SK-N-SH treated with all-trans-retinoic acid at 6 μM for 48 hours (cell line): ENCODE results near the gene CCDC117.

Experiments
- ATAC-seq: fragments of 200-7000 bp; cut with Tn5 transposase; 3 replicates; pipeline ENCODE4 v1.9.1; 2020; ENCODE audit warnings: mild to moderate bottlenecking, moderate library complexity
- ARNTL ChIP-seq: fragments of 450-650 bp; formaldehyde crosslinking; IDR thresholded peaks from 2 replicates; pipeline ENCODE4 v1.5.0; 2020; ENCODE audit warnings: low read depth, mild to moderate bottlenecking, moderate library complexity, borderline replicate concordance
- BACH2 ChIP-seq: fragments of 250-450 bp; sonication (Bioruptor Pico); IDR thresholded peaks from 2 replicates; pipeline ENCODE4 v1.9.0; 2021; ENCODE audit warnings: mild to moderate bottlenecking, borderline replicate concordance
- CREB5 ChIP-seq: fragments of 250-450 bp; sonication (Bioruptor Pico); IDR thresholded peaks from 2 replicates; pipeline ENCODE4 v1.5.1; 2020; ENCODE audit warnings: low read depth, mild to moderate bottlenecking, moderate library complexity
- CSDC2 ChIP-seq: fragments of 250-450 bp; sonication (Bioruptor Pico); IDR thresholded peaks from 2 replicates; pipeline ENCODE4 v1.5.0; 2020; ENCODE audit warnings: mild to moderate bottlenecking, moderate library complexity
- CSRNP3 ChIP-seq: fragments of 250-450 bp; sonication (Bioruptor Pico); IDR thresholded peaks from 2 replicates; pipeline ENCODE4 v1.5.1; 2021; ENCODE audit warnings: mild to moderate bottlenecking, moderate library complexity
- ESRRG ChIP-seq: fragments of 250-450 bp; sonication (Bioruptor Pico); IDR thresholded peaks from 2 replicates; pipeline ENCODE4 v1.6.1; 2021; ENCODE audit warnings: mild to moderate bottlenecking
- GLIS3 ChIP-seq: fragments of 250-450 bp; sonication (Bioruptor Pico); IDR thresholded peaks from 2 replicates; pipeline ENCODE4 v1.5.0; 2020; ENCODE audit warnings: mild to moderate bottlenecking, moderate library complexity
- ISL1 ChIP-seq: fragments of 250-450 bp; sonication (Bioruptor Pico); IDR thresholded peaks from 2 replicates; pipeline ENCODE4 v2.1.2; 2022; ENCODE audit warnings: mild to moderate bottlenecking, moderate library complexity
- OSR1 ChIP-seq: fragments of 250-450 bp; sonication (Bioruptor Pico); IDR thresholded peaks from 2 replicates; pipeline ENCODE4 v1.8.0; 2022; ENCODE audit warnings: moderate library complexity, mild to moderate bottlenecking, inconsistent platforms
- PATZ1 ChIP-seq: fragments of 250-450 bp; sonication (Bioruptor Pico); IDR thresholded peaks from 2 replicates; pipeline ENCODE4 v1.8.0; 2020; ENCODE audit warnings: mild to moderate bottlenecking, moderate library complexity, borderline replicate concordance
- PPARA ChIP-seq: fragments of 250-450 bp; sonication (Bioruptor Pico); IDR thresholded peaks from 2 replicates; pipeline ENCODE4 v1.5.0; 2020; ENCODE audit warnings: mild to moderate bottlenecking, borderline replicate concordance
- RARB ChIP-seq: fragments of 250-450 bp; sonication (Bioruptor Pico); IDR thresholded peaks from 2 replicates; pipeline ENCODE4 v1.8.0; 2021; ENCODE audit warnings: mild to moderate bottlenecking, moderate library complexity
- SNAI2 ChIP-seq: fragments of 250-450 bp; sonication (Bioruptor Pico); IDR thresholded peaks from 2 replicates; pipeline ENCODE4 v1.5.0; 2020; ENCODE audit warnings: mild to moderate bottlenecking, moderate library complexity
- TCF4 ChIP-seq: fragments of 250-450 bp; sonication (Bioruptor Pico); IDR thresholded peaks from 2 replicates; pipeline ENCODE4 v1.8.0; 2021; ENCODE audit warnings: mild to moderate bottlenecking, moderate library complexity, borderline replicate concordance
- TOX ChIP-seq: fragments of 250-450 bp; sonication (Bioruptor Pico); IDR thresholded peaks from 2 replicates; pipeline ENCODE4 v1.8.0; 2021; ENCODE audit warnings: mild to moderate bottlenecking, moderate library complexity, borderline replicate concordance
- TSHZ2 ChIP-seq: fragments of 250-450 bp; sonication (Bioruptor Pico); IDR thresholded peaks from 2 replicates; pipeline ENCODE4 v1.5.0; 2020; ENCODE audit warnings: mild to moderate bottlenecking, moderate library complexity
- ZC3H10 ChIP-seq: fragments of 250-450 bp; sonication (Bioruptor Pico); IDR thresholded peaks from 2 replicates; pipeline ENCODE4 v1.5.1; 2021; ENCODE audit warnings: mild to moderate bottlenecking, moderate library complexity
- ZFP3 ChIP-seq: fragments of 250-450 bp; sonication (Bioruptor Pico); IDR thresholded peaks from 2 replicates; pipeline ENCODE4 v1.5.0; 2020; ENCODE audit warnings: mild to moderate bottlenecking, moderate library complexity
- ZNF565 ChIP-seq: fragments of 450-650 bp; formaldehyde crosslinking; conservative IDR thresholded peaks from 2 replicates; pipeline ENCODE4 v1.5.0; 2020; ENCODE audit warnings: low read depth, mild to moderate bottlenecking, moderate library complexity
- ZNF70 ChIP-seq: fragments of 450-650 bp; formaldehyde crosslinking; IDR thresholded peaks from 2 replicates; pipeline ENCODE4 v1.5.0; 2020; ENCODE audit warnings: mild to moderate bottlenecking, moderate library complexity
- ZNF8 ChIP-seq: fragments of 450-650 bp; formaldehyde crosslinking; IDR thresholded peaks from 2 replicates; pipeline ENCODE4 v1.5.0; 2020; ENCODE audit warnings: mild to moderate bottlenecking, moderate library complexity

Gene CCDC117

GRCh38 chr22:28771195-28771791 lies 1.2 kb upstream of the CCDC117 start:
- TF ChIP-seq TCF4 (CRISPR knock-in tag) (no peak), RARB (CRISPR knock-in tag) (no peak), ESRRG (CRISPR knock-in tag) (no peak), CSRNP3 (CRISPR knock-in tag) (no peak), BACH2 (CRISPR knock-in tag) (no peak), SNAI2 (CRISPR knock-in tag) (no peak), TSHZ2 (CRISPR knock-in tag) (no peak), ARNTL (no peak), ZNF8 (CRISPR knock-in tag) (no peak), PATZ1 (no peak), TOX (no peak), GLIS3 (CRISPR knock-in tag) (no peak), ISL1 (CRISPR knock-in tag) (no peak), ZNF565 (CRISPR knock-in tag) (no peak), PPARA (CRISPR knock-in tag) (no peak), OSR1 (no peak), ZNF70 (CRISPR knock-in tag) (no peak), CSDC2 (CRISPR knock-in tag) (no peak)
- ATAC-seq = no peak

- no peak for TF ChIP-seq ARNTL
- no peak for TF ChIP-seq TCF4 (CRISPR knock-in tag)
- no peak for TF ChIP-seq CREB5 (CRISPR knock-in tag)
- no peak for TF ChIP-seq RARB (CRISPR knock-in tag)
- TF ChIP-seq PPARA (CRISPR knock-in tag) = no peak
- no peak for TF ChIP-seq CSDC2 (CRISPR knock-in tag)
- TF ChIP-seq GLIS3 (CRISPR knock-in tag) = no peak
- TF ChIP-seq ZNF8 (CRISPR knock-in tag) = no peak
- no peak for TF ChIP-seq OSR1
- no peak for TF ChIP-seq TOX
- no peak; the same call in 2 of the 3 replicates for ATAC-seq
Observed at GRCh38 chr22:28773461-28773867, 969 bp downstream of the CCDC117 start.

- TF ChIP-seq RARB (CRISPR knock-in tag) = no peak
- no peak for TF ChIP-seq TCF4 (CRISPR knock-in tag)
- TF ChIP-seq PPARA (CRISPR knock-in tag) = no peak
- no peak for TF ChIP-seq GLIS3 (CRISPR knock-in tag)
- TF ChIP-seq ZC3H10 (CRISPR knock-in tag) = no peak
- no peak for TF ChIP-seq ARNTL
- no peak for ATAC-seq
Observed at GRCh38 chr22:28774378-28774777, 1.9 kb downstream of the CCDC117 start.

- ATAC-seq = no peak
Observed at GRCh38 chr22:28779833-28780232, 7.3 kb downstream of the CCDC117 start.

More at GRCh38 chr22:28779833-28780232, 7.3 kb downstream of the CCDC117 start:
- no peak for TF ChIP-seq OSR1
- TF ChIP-seq ZFP3 (CRISPR knock-in tag) = no peak
